Neural cell (in vitro differentiated cells): Measurements from ENCODE around the gene POU2F2.

Experiments
- EP300 ChIP-seq: fragments of 450-650 bp; conservative IDR thresholded peaks from 2 replicates; pipeline ENCODE4 v1.6.1; 2014; ENCODE audit warnings: antibody characterized with exemption, mild to moderate bottlenecking, moderate library complexity; ENCODE audit not compliant: poor library complexity, severe bottlenecking
- EZH2 ChIP-seq: fragments of 200-600, 300-800 bp; shearing (Covaris generic), sonication (generic); IDR thresholded peaks from 2 replicates; pipeline ENCODE4 v1.6.1; 2014; ENCODE audit warnings: antibody characterized with exemption, low read length, borderline replicate concordance, mild to moderate bottlenecking; ENCODE audit not compliant: insufficient read depth, poor library complexity, severe bottlenecking
- POLR2AphosphoS5 ChIP-seq: IDR thresholded peaks from 2 replicates; pipeline ENCODE4 v1.6.1; 2012
- SMC3 ChIP-seq: fragments of 450-650 bp; conservative IDR thresholded peaks from 2 replicates; pipeline ENCODE4 v1.6.1; 2014; ENCODE audit warnings: antibody characterized with exemption, mild to moderate bottlenecking, moderate library complexity; ENCODE audit not compliant: poor library complexity
- TF ChIP-seq, protein P1 (sequence below): fragments of 450-650 bp; IDR thresholded peaks from 2 replicates; pipeline ENCODE4 v1.5.1; 2014; ENCODE audit warnings: antibody characterized with exemption, mild to moderate bottlenecking, moderate library complexity; ENCODE audit not compliant: poor library complexity, severe bottlenecking

DNA sequence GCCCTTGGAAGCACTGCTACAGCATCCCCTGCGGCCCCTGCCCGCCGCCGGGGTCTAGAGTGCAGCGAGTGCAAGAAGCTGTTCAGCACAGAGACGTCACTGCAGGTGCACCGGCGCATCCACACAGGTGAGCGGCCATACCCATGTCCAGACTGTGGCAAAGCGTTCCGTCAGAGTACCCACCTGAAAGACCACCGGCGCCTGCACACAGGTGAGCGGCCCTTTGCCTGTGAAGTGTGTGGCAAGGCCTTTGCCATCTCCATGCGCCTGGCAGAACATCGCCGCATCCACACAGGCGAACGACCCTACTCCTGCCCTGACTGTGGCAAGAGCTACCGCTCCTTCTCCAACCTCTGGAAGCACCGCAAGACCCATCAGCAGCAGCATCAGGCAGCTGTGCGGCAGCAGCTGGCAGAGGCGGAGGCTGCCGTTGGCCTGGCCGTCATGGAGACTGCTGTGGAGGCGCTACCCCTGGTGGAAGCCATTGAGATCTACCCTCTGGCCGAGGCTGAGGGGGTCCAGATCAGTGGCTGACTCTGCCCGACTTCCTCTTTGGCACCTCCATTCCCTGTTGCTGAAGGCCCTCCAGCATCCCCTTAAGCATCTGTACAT lies 51.4 kb downstream of the POU2F2 start:
- TF ChIP-seq, protein P1, sequence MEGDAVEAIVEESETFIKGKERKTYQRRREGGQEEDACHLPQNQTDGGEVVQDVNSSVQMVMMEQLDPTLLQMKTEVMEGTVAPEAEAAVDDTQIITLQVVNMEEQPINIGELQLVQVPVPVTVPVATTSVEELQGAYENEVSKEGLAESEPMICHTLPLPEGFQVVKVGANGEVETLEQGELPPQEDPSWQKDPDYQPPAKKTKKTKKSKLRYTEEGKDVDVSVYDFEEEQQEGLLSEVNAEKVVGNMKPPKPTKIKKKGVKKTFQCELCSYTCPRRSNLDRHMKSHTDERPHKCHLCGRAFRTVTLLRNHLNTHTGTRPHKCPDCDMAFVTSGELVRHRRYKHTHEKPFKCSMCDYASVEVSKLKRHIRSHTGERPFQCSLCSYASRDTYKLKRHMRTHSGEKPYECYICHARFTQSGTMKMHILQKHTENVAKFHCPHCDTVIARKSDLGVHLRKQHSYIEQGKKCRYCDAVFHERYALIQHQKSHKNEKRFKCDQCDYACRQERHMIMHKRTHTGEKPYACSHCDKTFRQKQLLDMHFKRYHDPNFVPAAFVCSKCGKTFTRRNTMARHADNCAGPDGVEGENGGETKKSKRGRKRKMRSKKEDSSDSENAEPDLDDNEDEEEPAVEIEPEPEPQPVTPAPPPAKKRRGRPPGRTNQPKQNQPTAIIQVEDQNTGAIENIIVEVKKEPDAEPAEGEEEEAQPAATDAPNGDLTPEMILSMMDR = no peak
- TF ChIP-seq EZH2 (no peak), POLR2AphosphoS5 (no peak), SMC3 (no peak), EP300 (no peak)
